ENCODE measurements around the gene SPATA2.

The SPATA2 gene

DNA sequence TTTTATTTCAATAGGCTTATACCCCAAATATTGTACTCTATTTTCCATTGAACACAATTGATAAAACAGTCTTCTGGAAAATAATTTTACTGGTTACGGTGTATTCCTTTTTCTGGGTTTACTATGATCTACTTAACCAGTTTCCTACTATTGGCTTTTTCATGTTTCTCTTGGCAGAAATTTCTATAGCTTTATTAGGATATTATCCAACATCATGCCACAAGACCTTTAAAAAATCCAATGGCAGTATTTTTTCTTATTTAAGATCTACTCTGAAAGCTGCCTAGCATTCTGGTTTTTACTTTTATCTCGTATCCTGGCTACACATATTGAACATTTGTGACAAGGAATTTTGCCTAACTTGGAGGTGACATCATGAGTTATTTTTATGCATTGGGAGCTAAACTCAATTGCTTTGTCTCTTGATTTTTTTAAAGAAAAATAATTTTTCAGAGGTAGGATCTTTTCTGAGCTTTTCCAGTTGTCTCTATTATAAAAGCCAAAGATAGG is 57.2 kb downstream of the SPATA2 start:
- DNase-seq (ENCODE audit: low read depth): no peak

DNA sequence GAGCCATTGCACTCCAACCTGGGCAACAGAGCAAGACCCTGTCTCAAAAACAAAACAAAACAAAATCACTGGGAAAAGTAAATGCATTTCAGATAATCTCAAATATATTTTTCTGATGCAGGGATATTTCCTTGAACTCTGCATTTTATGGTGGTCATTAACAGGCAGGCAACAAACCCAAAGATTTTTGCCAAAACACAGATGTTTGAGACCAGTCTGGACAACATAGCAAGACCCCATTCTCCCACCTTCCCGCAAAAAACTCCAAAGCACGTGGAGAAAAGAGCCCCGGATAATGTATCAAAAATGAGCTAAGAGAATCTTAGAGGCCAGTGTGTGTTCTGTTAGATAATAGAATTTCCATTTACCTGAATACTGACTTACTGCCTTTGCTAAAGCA is 58.4 kb downstream of the SPATA2 start:
- no peak for DNase-seq (ENCODE audit: low read depth)

DNA sequence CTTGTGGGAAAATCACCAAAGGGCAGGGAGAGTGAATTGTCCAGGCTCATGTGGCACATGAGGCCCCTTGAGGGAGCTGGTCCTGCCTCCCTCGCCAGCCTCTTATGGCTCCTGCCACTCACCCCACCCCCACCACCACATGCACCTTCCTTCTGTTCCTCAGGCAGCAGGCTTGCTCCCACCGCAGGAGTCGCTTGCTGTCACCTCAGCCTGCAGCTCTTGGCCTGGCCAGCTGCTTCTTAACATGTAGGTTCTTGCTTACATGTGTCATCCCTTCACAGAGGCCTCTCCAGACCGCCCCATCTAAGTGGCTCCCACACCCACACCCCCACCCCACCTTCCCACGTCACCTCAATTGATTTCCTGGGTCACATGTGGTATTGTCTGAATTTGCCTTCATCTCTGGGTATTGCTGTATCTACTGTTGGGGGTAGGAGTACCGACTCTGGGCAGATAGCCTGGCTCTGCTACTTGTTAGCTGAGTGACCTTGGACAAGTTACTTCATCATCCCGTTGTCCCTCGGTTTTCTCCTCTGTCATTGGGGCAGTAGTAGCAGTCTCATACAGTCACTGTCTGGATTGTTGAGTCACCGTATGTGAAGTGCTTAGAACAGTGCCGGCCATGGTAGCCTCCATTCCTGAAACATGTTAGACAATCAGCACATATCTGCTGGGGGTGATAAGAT is 61.0 kb downstream of the SPATA2 start:
- no peak for DNase-seq (ENCODE audit: low read depth)

DNA sequence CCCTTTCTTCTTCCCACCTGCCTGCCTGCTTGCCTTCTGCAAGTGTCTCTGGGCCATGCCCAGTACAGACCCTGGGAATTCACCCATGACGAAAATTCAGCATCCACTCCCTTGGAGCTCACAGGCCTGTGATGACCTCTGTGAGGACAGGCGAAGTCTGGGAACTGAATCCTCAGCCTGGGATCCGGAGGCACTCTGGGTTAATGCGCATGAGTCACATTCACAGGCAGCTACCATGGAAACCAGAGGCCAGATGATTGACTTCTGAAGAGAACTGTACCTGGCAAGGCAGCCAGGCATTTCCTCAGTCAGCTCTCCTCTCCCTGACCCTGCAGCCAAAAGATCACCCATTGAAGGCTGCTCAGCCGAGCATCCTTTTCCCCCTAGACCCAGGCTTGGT is 61.7 kb downstream of the SPATA2 start:
- no peak for DNase-seq (ENCODE audit: low read depth)
